ENCODE data around the gene NCOA7.
A peak's percentile ranks its signal among the peaks of the same experiment; 100 is the strongest.

The NCOA7 gene
- total RNA-seq: 94.9 to 160 (median 138) reads per million in 3 experiments

- peak; percentile 77 for DNase-seq
Measured at GRCh38 chr6:125790358-125791150, at the start of gene NCOA7. Gene NCOA7 (plus strand): TSS chr6:125790960. CDS start chr6:125815355, 24,395 bp downstream.

GRCh38 chr6:125741336-125741735 is 49.4 kb upstream of the NCOA7 start:
- DNase-seq: no peak

GRCh38 chr6:125742024-125742423 is 48.7 kb upstream of the NCOA7 start:
- DNase-seq: no peak

GRCh38 chr6:125742464-125743120 is 48.2 kb upstream of the NCOA7 start:
- no peak for DNase-seq

GRCh38 chr6:125743604-125744003 is 47.2 kb upstream of the NCOA7 start:
- no peak for DNase-seq

- no peak for DNase-seq
Measured at GRCh38 chr6:125745281-125746018, 45.3 kb upstream of the NCOA7 start.

- no peak for DNase-seq
Measured at GRCh38 chr6:125746019-125746414, 44.7 kb upstream of the NCOA7 start.

GRCh38 chr6:125746731-125747588 is 43.8 kb upstream of the NCOA7 start:
- peak; percentile 76 for DNase-seq

- peak; percentile 26 for DNase-seq
Measured at GRCh38 chr6:125747589-125748405, 43.0 kb upstream of the NCOA7 start.

- DNase-seq: peak; percentile 19
Measured at GRCh38 chr6:125748406-125749172, 42.2 kb upstream of the NCOA7 start.

- DNase-seq: peak; percentile 77
Measured at GRCh38 chr6:125749173-125749864, 41.4 kb upstream of the NCOA7 start, which contains the start of gene HEY2. Gene HEY2 (plus strand): TSS chr6:125749632. CDS start chr6:125749777, 145 bp downstream.

- DNase-seq: peak; percentile 9
Measured at GRCh38 chr6:125749865-125750691, 40.7 kb upstream of the NCOA7 start.

- no peak for DNase-seq
Measured at GRCh38 chr6:125750692-125751333, 39.9 kb upstream of the NCOA7 start.

GRCh38 chr6:125751334-125751916 is 39.3 kb upstream of the NCOA7 start:
- no peak for DNase-seq

- no peak for DNase-seq
Measured at GRCh38 chr6:125752773-125753172, 38.0 kb upstream of the NCOA7 start.

GRCh38 chr6:125753218-125753936 is 37.4 kb upstream of the NCOA7 start:
- DNase-seq: peak; percentile 23

GRCh38 chr6:125753937-125754259 is 36.9 kb upstream of the NCOA7 start:
- DNase-seq: no peak

GRCh38 chr6:125754566-125754965 is 36.2 kb upstream of the NCOA7 start:
- no peak for DNase-seq

All from central memory CD4-positive, alpha-beta T cell (primary cell).